GM11168 (cell line): ENCODE results near the gene IGSF11.
"Not testable (repeated sequence)": the region's sequence is repeated elsewhere in the genome, so short reads cannot be mapped to it uniquely, and the experiment has no call there.

Experiments used
- in situ Hi-C: fragments of 300-500 bp; cut with MboI; formaldehyde crosslinking; loops from one replicate; pipeline ENCODE4 v1.12.0; 2022; ENCODE audit warnings: low sequenced_read_pairs; ENCODE audit not compliant: unreplicated experiment

Gene IGSF11, protein sequence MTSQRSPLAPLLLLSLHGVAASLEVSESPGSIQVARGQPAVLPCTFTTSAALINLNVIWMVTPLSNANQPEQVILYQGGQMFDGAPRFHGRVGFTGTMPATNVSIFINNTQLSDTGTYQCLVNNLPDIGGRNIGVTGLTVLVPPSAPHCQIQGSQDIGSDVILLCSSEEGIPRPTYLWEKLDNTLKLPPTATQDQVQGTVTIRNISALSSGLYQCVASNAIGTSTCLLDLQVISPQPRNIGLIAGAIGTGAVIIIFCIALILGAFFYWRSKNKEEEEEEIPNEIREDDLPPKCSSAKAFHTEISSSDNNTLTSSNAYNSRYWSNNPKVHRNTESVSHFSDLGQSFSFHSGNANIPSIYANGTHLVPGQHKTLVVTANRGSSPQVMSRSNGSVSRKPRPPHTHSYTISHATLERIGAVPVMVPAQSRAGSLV

DNA sequence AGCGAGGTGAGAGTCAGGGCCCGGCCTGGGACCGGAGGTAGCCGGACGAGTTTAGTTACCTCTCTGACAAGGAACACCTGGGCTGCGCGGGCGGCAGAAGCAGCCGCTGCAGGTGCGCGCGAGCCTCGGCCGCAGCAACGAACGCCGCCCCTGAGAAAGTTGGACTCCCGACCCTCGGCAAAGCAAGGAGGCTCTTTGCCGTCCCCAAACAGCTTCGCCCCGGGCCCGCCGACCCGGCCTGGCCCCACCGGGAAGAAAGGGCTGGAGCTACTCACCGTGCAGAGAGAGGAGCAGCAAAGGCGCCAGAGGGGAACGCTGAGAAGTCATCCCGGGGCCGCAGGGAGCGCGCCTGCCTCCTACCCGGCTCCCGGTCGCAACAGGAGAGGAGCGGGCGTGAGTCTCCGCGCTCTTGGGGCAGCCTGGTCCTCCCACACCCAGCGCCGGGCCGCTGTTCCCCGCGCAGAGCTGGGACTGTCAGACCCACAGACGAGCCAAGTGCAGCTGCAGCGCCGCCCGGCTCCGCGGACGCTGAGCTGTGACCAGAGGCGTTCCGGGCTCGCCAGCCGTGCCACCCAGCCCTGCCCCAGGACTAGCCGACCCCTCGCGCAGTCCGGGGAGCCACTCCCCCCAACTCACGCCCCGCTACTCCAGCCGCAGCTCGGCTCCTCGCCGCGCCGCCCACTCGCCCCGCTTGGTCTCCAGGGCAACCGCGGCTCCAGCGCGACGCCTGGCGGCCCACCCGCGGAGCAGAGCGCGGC is at the start of gene IGSF11:
Gene IGSF11, minus strand, starts transcription at position 591 of the 758 bp plus-strand sequence. Its CDS starts 264 bp downstream, at position 327.
- in situ Hi-C loops: no loop called here

DNA sequence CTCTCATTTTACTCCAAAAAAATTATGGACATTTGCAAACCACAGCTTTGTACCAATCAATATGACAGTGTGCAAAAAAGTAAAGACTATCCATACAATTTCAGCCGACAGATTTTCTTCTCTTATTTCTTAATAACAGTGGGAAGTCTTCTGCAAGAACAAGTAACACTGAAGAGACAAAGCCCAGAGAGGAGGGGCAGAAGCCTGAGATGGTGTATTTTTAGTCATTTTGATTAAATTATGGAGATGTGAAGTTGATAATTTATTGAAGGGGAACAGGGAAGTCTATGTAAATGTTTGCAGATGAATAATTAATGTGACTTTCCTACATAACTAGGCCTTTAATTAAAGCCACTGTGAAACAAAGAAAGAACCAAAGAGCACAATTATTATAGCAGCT is 45.7 kb upstream of the IGSF11 start:
- in situ Hi-C loops: no loop called here

DNA sequence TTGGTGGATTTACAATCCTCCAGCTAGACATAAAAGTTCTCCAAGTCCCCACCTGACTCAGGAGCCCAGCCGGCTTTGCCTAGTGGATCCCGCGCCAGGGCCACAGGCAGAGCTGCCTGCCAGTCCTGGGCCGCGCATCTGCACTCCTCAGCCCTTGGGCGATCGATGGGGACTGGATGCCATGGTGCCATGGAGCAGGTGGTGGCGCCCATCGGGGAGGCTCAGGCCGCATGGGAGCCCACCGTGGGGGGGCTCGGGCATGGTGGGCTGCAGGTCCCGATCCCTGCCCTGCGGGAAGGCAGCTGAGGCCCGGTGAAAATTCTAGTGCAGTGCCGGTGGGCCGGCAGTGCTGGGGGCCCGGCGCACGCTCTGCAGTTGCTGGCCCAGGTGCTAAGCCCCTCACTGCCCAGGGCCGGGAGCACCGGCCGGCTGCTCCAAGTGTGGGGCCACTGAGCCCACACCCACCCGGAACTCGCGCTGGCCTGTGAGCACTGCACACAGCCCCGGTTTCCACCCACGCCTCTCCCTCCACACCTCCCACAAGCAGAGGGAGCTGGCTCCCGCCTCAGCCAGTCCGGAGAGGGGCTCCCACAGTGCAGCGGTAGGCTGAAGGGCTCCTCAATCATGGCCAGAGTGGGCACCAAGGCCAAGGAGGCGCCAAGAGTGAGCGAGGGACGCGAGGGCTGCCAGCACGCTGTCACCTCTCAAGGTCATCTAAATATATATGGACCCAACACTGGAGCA is 38.8 kb upstream of the IGSF11 start:
- in situ Hi-C loops: no loop called here

DNA sequence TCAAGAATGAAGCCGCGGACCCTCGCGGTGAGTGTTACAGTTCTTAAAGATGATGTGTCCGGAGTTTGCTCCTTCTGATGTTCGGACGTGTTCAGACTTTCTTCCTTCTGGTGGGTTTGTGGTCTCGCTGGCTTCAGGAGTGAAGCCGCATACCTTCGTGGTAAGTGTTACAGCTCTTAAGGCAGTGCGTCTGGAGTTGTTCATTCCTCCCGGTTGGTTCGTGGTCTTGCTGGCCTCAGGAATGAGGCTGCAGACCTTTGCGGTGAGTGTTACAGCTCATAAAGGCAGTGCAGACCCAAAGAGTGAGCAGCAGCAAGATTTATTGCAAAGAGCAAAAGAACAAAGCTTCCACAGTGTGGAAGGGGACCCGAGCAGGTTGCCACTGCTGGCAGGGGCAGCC is 37.8 kb upstream of the IGSF11 start:
- in situ Hi-C loops: not testable (repeated sequence)

DNA sequence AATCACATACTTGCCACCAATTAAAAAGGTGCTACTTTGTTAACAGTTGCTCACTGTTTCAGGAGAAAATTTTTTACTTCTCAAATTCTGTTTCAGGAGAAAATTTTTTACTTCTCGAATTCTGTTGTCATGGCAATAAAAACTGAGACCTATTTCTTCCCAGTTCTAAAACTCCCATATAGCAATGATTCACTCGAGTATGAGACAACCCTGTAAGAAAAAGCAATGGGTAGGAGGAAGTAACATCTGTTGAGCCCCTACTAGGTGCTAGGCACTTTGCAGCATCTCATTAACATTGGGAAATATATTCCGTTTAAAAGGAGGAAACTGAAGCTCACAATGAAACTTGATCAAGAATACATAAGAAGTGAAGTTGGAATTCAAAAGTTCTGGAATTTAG is 35.1 kb upstream of the IGSF11 start:
- in situ Hi-C loops: no loop called here

DNA sequence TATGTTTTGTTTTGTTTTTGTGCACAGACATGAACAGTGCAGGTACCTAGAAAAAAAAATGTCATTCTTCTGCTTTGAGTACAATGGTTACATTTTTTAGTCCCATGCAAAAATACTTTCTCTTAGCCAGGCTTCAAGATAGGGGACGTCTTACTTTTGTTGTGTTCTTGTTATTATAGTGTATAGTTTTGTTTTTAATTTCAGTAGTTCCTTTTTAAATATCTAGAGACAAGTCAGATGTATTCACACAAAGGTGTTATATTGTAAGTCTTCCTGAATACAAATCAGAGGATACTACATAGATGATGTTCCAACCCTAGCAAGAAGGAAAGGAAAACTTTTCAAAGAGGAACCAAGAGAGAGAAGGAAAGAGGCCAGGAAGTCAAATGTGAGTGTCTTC is 28.8 kb upstream of the IGSF11 start:
- in situ Hi-C loops: no loop called here

DNA sequence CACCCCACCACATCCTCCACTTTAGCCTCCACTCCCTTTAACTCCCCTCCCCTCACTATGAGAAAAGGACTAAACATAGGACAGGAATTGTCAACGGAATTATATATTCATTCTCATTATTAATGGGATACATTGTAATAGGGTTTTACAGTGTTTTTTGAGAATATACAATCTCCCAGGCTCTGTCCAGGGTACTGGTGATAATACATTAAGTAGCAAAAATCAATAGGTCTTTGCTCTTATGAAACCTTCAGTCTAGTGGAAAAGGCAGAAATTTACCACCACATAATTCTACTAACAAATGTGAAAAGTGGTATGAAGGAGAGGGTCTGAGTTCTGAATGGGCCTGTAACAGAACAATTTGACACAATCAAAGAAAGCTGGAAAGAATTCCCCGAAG is 28.2 kb upstream of the IGSF11 start:
- in situ Hi-C loops: no loop called here

DNA sequence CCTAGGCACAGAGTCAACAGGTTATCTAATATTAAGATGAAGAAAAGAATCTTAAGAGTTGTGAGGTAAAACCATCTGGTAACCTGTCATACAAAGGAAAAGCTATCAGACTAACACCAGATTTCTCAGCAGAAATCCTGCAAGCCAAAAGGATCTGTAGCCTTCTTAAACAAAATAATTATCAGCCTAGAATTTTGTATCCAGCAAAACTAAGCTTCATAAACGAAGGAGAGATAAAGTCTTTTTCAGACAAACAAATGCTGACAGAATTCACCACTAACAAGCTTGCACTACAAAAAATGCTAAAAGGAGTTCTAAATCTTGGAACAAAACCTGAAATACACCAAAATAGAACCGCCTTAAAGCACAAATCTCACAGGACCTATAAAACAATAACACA is 9.9 kb upstream of the IGSF11 start:
- in situ Hi-C loops: no loop called here

DNA sequence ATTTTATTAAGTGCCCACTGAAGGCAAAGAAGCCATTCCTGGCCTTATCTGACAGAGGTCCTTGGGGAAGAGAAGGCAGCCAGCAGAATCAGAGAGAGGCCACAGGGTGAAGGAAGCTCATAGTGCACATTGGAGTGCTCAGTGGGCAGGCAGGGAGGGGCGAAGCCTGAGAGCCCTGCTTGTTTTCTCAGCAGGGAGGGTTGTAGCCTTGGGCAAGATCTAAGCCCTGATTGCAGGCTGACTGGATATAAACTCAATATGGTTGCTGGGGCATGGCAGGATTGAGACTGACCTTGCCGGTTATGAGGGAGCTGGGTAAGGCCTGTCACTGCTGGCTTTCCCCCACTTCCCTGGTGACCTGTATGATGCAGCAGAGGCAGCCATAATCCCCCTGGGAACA is 7.5 kb upstream of the IGSF11 start:
- in situ Hi-C loops: no loop called here

DNA sequence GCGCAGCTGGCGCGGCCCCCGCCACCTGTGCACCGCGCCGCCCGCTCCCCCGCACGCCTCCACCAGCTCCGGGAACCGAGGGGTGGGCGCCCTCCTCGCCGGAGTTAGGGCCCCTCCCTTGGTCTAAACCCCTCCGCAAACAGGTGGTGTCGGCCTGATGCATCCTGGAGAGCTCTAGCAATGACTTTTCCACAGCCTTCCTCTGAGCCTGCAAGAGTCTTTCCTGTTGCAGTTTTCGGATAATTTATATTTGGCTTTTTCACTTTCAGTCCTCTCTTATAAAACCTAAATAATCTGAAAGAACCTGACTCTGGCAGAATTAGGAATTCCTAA is 334 bp upstream of the IGSF11 start:
- in situ Hi-C loops: no loop called here

DNA sequence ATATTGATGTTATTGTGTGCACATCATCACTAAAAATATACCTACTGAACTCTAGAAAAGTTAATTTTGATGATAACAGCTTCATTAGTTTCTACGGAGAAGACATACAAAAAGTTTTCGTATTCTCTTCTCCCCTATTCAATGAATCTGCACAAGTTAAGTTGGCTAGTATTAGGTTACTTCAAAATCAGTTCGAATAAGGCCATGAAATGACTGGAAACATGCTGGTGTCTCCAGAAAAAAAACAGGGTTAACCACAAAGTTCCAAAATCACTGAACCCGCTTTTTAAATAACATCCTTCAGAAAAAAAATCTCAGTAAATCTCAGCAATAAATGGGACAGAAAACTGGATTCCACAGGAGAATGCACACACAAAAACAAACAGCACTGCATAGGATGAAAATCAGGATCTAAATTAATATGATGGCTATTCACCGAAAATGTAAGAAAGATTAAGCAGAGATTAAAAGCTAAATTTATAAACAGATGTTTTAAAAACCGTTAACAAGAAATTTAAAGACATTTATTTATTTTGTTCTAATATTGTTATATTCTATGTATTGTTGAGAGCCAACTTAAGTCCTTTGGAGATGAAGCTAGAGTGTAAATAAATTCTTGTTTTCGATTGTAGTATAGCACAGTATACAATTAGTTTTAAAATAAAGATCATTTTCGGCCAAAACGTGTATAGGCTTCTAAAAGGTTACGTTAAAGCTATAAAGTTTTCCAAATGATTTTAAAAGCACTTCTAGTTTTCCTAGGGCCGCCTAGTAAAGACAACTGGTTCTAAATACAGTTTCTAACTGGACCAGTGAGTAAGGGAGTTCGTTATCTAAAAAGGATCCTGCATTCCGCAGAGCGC is 1.0 kb downstream of the IGSF11 start:
- in situ Hi-C loops: no loop called here

DNA sequence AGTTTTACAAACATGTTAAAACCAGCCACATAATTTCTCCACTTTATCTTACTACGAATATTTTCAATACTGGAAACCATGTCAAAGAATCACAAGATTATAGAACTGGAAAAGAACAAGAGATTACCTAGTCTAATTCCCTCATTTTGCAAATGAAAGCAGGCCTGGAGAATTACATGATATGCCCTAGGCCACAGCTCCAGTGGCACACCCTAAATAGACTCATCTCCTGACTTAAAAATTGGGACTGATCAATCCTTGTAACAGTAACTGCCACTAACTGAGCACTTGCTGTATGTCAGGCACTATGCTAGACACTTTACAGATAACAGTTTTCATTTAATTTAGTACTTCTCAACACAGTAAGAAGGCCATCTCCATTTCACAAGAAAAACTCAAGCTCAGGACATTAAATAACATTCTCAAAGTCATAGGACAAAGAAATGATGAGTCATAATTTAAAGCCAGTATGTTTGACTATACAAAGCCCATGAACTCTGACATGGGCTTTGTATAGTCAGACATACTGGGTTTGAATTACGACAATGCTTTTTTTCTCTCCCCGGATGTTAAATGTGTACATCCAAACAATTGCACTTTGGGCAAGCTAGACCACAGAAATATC is 9.4 kb downstream of the IGSF11 start:
- in situ Hi-C loops: no loop called here

DNA sequence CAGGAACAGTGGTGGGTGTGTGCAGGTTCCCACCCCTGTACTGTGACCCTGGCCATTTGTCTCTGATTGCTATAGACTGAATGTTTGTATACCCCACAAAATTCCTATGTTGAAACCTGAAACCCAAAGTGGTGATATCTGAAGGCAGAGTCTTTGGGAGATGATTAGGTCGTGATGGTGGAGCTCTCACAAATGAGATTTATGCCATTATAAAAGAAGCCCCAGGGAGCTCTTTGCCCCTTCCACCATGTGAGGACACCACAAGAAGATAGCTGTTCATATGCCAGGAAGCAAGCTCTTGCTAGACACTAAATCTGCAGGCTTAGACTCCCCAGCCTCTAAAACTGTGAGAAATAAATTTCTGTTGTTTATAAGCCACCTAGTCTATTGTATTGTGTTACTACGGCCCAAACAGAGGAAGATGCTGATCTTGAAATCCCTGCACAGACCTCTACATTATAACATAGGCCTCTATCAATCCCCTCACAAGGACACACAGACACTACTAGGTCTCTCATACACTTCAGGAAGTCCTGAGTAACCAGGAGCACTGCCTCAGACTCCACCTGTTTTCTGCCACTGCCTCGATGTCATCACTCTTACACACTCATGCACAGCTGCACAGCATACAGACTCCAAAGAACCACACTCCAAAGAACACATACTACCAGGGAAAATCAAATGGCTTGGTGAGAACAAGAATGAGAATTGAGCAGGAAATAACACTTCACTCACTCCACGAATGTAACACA is 14.7 kb downstream of the IGSF11 start:
- in situ Hi-C loops: no loop called here

DNA sequence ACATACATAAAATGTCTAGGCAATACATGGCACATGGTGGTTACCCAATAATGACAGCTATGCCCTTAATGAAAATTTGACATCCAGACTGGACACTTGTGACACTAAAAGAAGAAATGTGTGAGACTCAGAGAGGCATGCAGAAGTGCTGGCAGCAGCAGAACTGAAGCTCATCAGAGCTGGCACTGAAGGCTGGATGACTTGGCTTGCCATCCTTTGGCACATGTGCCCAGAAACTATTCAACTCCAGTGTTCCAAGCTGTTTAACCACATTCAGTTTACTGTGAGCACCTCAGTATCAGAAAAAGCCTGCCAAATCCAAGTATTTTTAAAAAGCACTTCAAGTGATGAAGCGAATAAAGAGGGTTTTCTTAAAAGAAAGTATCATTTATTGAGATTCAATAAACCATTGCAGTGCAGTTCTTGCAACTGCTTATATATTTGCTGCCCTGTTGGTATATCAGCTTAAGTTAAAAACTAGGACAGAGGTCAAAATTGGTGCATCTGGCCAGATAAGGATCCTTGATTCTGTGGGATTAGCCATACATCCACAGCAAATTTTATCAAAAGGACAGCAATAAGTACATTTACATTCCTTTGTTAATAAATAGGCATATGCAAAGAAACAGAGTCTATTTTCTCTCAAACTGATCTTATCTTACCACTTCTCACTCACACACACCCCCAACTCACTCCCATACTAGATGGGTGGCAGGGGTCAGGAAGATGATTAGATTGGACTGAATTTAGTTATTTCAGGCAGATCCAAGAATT is 15.8 kb downstream of the IGSF11 start:
- in situ Hi-C loops: no loop called here

DNA sequence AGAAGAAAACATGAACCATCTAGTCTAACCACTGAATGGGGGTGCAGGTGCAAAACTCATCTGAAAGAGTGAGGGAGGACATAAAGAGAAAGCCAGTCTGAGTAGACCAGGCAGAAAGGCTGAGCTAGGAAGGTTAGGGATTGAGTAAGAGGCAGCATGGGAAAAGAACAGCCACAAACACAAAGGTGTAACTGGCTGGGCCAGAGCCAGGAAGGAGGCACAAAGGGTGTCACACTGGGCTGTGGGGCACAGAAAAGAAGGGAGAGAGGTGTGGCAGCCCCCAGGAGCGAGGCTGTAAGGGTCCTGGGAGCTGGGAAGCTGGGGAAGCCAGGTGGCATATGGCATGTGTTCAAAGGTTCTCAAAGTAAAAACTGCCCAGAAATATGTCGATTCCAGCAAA is 18.7 kb downstream of the IGSF11 start:
- in situ Hi-C loops: no loop called here

DNA sequence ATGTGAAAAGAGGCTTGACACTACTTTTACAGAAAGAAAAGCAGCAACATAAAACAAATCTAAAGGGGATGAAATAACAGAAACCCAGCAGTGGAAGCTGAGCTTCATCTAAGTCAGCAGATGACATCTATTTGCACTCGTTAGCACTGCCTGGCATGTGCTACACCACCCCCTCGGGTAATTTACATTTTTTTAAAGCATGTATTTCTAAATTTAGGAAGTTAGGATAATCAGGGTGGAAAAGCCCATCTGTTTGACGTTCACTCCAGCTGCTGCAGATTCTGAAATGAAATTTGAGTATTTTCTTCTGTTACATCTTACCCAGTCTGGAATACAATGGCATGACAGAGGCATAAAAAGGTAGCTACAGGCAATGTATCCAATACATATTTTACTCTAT is 20.7 kb downstream of the IGSF11 start:
- in situ Hi-C loops: no loop called here

DNA sequence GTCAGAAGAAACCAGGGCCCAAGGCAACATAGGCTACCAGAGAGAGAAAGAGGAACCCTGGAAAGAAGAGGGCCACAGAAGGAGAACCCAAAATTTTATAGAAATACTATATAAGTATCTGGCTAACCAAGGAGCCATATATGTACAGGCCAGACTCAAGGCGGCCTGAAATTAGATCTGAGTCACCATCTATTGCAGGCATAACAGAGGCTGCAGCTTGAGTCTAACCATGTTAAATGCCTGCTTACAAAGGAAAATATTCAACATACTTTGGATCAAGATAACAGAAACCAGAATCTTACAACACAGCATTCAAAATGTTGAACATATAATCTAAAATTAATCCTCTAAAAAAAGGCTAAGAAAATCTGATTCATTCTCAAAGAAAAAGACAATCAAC is 23.1 kb downstream of the IGSF11 start:
- in situ Hi-C loops: no loop called here

DNA sequence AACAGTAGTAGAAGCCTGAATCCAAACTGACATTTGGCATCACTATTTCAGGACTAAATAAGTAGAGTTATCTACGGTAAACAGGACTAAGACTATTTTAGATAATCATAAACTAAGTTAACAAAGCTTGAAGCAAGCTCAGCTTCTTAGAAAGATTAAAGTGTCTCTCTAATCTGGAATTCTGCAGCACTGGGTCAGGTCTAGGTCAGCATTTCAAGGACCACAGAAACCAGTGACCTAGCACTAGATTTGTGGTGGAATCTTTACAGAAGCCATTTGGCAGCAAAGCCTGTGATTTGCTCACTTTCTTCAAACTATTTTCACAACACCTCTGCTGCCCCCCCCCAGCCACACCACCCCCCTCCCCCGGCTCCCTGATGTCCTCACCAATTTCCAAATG is 37.5 kb downstream of the IGSF11 start:
- in situ Hi-C loops: no loop called here
